ENCODE results near the gene KCTD1. TPM values are rescaled to one million over a fixed set of nuclear protein-coding genes. Genes with fewer than 3 reads are reported as not detected.

The KCTD1 gene
- polyA plus RNA-seq, 3 donors = 0.40 TPM; not detected in 2

GRCh38 chr18:26440644-26441043, 107.7 kb downstream of the KCTD1 start:
- no peaks in the 10 kb centered on the region for H3K36me3 Mint-ChIP-seq
- intact Hi-C loops (cut with micrococcal nuclease) = no loop called here
- no peak overlapping the region for H3K27ac Mint-ChIP-seq
- H3K79me2 ChIP-seq (ENCODE audit: insufficient read depth, low read length) = no peaks in the 10 kb centered on the region
- no peaks in the 10 kb centered on the region for H3K4me1 Mint-ChIP-seq
- whole genome bisulfite sequencing (ENCODE audit: insufficient coverage) = 85% methylated on average over 7 of the region's 8 CpGs
- no peak overlapping the region for H3K9ac ChIP-seq (ENCODE audit: insufficient read depth, low read length, poor library complexity, severe bottlenecking)
- no peak overlapping the region for H3K4me2 ChIP-seq (replicated peaks; ENCODE audit: extremely low read depth, low read length, poor library complexity, severe bottlenecking)
- no peaks in the 10 kb centered on the region for H3K27me3 ChIP-seq (ENCODE audit: control insufficient read depth in 2 of 2, insufficient read depth in 2 of 2, low read length in 2 of 2)
- no peak for TF ChIP-seq CTCF (IDR thresholded peaks at IDR 0.05)
- no peak overlapping the region for H3K4me3 Mint-ChIP-seq
- H3K9me3 ChIP-seq (replicated peaks in 1 of 2; ENCODE audit: control insufficient read depth in 1 of 2, insufficient read depth in 1 of 2, low read length in 2 of 2) = no peaks in the 10 kb centered on the region
- H3K27ac ChIP-seq (ENCODE audit: low read depth in 1 of 2, low read length in 2 of 2) = no peak overlapping the region
- no peaks in the 10 kb centered on the region for H4K20me1 ChIP-seq (ENCODE audit: insufficient read depth, low read length)
- no peaks in the 10 kb centered on the region for H3K4me1 ChIP-seq (ENCODE audit: control insufficient read depth in 1 of 2, insufficient read depth in 2 of 2, low read length in 2 of 2)
- H3K36me3 ChIP-seq (replicated peaks in 1 of 2; ENCODE audit: control insufficient read depth in 1 of 2, insufficient read depth in 2 of 2, low read length in 2 of 2) = no peaks in the 10 kb centered on the region
- peaks cover 2 to 9% (median 7%) of the 10 kb centered on the region in 3 donors for H3K27me3 Mint-ChIP-seq (ENCODE audit: low read depth in 3 of 3)
- H3K9me3 Mint-ChIP-seq = peaks cover 0 to 4% (median 0%) of the 10 kb centered on the region in 7 donors
- no peak overlapping the region for H2AFZ ChIP-seq (ENCODE audit: insufficient read depth, low read depth, low read length, poor library complexity, severe bottlenecking)
- no peak for DNase-seq
- H3K4me3 ChIP-seq (replicated peaks in 1 of 3; ENCODE audit: low read depth in 2 of 3, low read length in 3 of 3) = no peak overlapping the region

GRCh38 chr18:26439537-26439936, 108.8 kb downstream of the KCTD1 start:
- no peaks in the 10 kb centered on the region for H3K36me3 ChIP-seq (replicated peaks in 1 of 2; ENCODE audit: control insufficient read depth in 1 of 2, insufficient read depth in 2 of 2, low read length in 2 of 2)
- Mint-ChIP-seq H3K9me3 (peaks cover 0 to 2% (median 0%) of the 10 kb centered on the region in 7 donors), H3K27me3 (ENCODE audit: low read depth in 3 of 3) (peaks cover 2 to 8% (median 7%) of the 10 kb centered on the region in 3 donors), H3K36me3 (no peaks in the 10 kb centered on the region), H3K27ac (no peak overlapping the region), H3K4me3 (no peak overlapping the region), H3K4me1 (no peaks in the 10 kb centered on the region)
- no peak overlapping the region for H3K9ac ChIP-seq (ENCODE audit: insufficient read depth, low read length, poor library complexity, severe bottlenecking)
- no peak overlapping the region for H3K4me2 ChIP-seq (replicated peaks; ENCODE audit: extremely low read depth, low read length, poor library complexity, severe bottlenecking)
- no peaks in the 10 kb centered on the region for H3K9me3 ChIP-seq (replicated peaks in 1 of 2; ENCODE audit: control insufficient read depth in 1 of 2, insufficient read depth in 1 of 2, low read length in 2 of 2)
- H2AFZ ChIP-seq (ENCODE audit: insufficient read depth, low read depth, low read length, poor library complexity, severe bottlenecking) = no peak overlapping the region
- H3K27me3 ChIP-seq (ENCODE audit: control insufficient read depth in 2 of 2, insufficient read depth in 2 of 2, low read length in 2 of 2) = no peaks in the 10 kb centered on the region
- 94% methylated on average over 3 of the region's 4 CpGs for whole genome bisulfite sequencing (ENCODE audit: insufficient coverage)
- DNase-seq = no peak
- intact Hi-C loops (cut with micrococcal nuclease) = no loop called here
- no peak overlapping the region for H3K27ac ChIP-seq (ENCODE audit: low read depth in 1 of 2, low read length in 2 of 2)
- no peak for TF ChIP-seq CTCF (IDR thresholded peaks at IDR 0.05)
- H4K20me1 ChIP-seq (ENCODE audit: insufficient read depth, low read length) = no peaks in the 10 kb centered on the region
- no peak overlapping the region for H3K4me3 ChIP-seq (replicated peaks in 1 of 3; ENCODE audit: low read depth in 2 of 3, low read length in 3 of 3)
- no peaks in the 10 kb centered on the region for H3K4me1 ChIP-seq (ENCODE audit: control insufficient read depth in 1 of 2, insufficient read depth in 2 of 2, low read length in 2 of 2)
- H3K79me2 ChIP-seq (ENCODE audit: insufficient read depth, low read length) = no peaks in the 10 kb centered on the region

Data from CD14-positive monocyte (primary cell).